ENCODE data around the gene CCT4. TPM values are rescaled to one million over a fixed set of nuclear protein-coding genes. Genes with fewer than 3 reads are reported as not detected.
A peak's percentile ranks its signal among the peaks of the same experiment; 100 is the strongest.
"Not testable (repeated sequence)": the region's sequence is repeated elsewhere in the genome, so short reads cannot be mapped to it uniquely, and the experiment has no call there.

Gene CCT4
- total and polyA plus RNA-seq, 7 experiments from 2014 or later, result 84.2 to 177 (median 103) TPM

GRCh38 chr2:61853847-61854563, 34.5 kb downstream of the CCT4 start, which contains the start of gene FAM161A:
Gene FAM161A, minus strand, starts transcription at chr2:61854060. Its CDS starts 19 bp downstream, at chr2:61854041.
- Histone ChIP-seq H3K36me3 (ENCODE audit: control insufficient read depth in 2 of 3, insufficient read depth in 3 of 3, low read length in 3 of 3) (peaks cover 0 to 6% (median 0%) of the 10 kb centered on the region in 3 experiments), H3K27ac (ENCODE audit: low read depth, low read length) (peak within 1 kb of the TSS; percentile 77), H3K27me3 (ENCODE audit: control insufficient read depth in 2 of 2, insufficient read depth in 2 of 2, low read length in 2 of 2) (no peaks in the 10 kb centered on the region), H3K4me3 (ENCODE audit: low read length) (peak within 1 kb of the TSS; percentile 100), H3K9me3 (ENCODE audit: control insufficient read depth in 2 of 3, low read length in 3 of 3) (no peaks in the 10 kb centered on the region), H3K4me1 (ENCODE audit: control insufficient read depth in 2 of 2, insufficient read depth in 2 of 2, low read length in 2 of 2) (peaks cover 4 to 6% of the 10 kb centered on the region in 2 donors)
- peak within 1 kb of the TSS; percentile 92 to 99 (median 96) for H3K4me3 Mint-ChIP-seq
- POLR2A ChIA-PET, result interaction anchor here (1.0 to 1.8 kb wide), 8 partner anchors 9 to 1735 kb away, joined by 3 to 11 read pairs (median 5); partner anchors contain the start of genes COMMD1, MDH1, WDPCP and XPO1
- peak within 1 kb of the TSS; percentile 90 to 98 (median 95) for H3K27ac Mint-ChIP-seq
- CTCF ChIA-PET, result interaction anchor here (0.9 to 1.1 kb wide), 2 partner anchors 188 to 719 kb away, joined by 3 to 6 read pairs; no protein-coding TSS in a partner anchor
- peaks cover 0 to 2% (median 0%) of the 10 kb centered on the region in 11 donors for H3K9me3 Mint-ChIP-seq
- peaks cover 0 to 3% (median 0%) of the 10 kb centered on the region in 5 donors for H3K36me3 Mint-ChIP-seq
- ATAC-seq (peak; percentile 64), DNase-seq (peak in 5 of 9 donors; percentile 61 to 83 (median 72))
- H3K4me1 Mint-ChIP-seq, result peaks cover 10 to 27% (median 17%) of the 10 kb centered on the region in 7 donors
- H3K27me3 Mint-ChIP-seq, result no peaks in the 10 kb centered on the region
- intact Hi-C loops (cut with micrococcal nuclease), result loop anchor here (1.0 to 10.0 kb wide), 15 partner anchors 34 to 1734 kb away; partner anchors contain the start of genes CCT4 (in 2 of the 2), COMMD1 (in 2 of the 2), MDH1 (in 2 of the 2) and USP34 (in 2 of the 2)

GRCh38 chr2:61853086-61853846, 35.2 kb downstream of the CCT4 start:
- Histone ChIP-seq H3K4me3 (ENCODE audit: low read length) (peak overlapping the region; percentile 100), H3K36me3 (ENCODE audit: control insufficient read depth in 2 of 3, insufficient read depth in 3 of 3, low read length in 3 of 3) (peaks cover 0 to 6% (median 0%) of the 10 kb centered on the region in 3 experiments), H3K27ac (ENCODE audit: low read depth, low read length) (peak overlapping the region; percentile 77), H3K4me1 (ENCODE audit: control insufficient read depth in 2 of 2, insufficient read depth in 2 of 2, low read length in 2 of 2) (peaks cover 4 to 6% of the 10 kb centered on the region in 2 donors), H3K9me3 (ENCODE audit: control insufficient read depth in 2 of 3, low read length in 3 of 3) (no peaks in the 10 kb centered on the region), H3K27me3 (ENCODE audit: control insufficient read depth in 2 of 2, insufficient read depth in 2 of 2, low read length in 2 of 2) (no peaks in the 10 kb centered on the region)
- ChIA-PET CTCF (interaction anchor here (0.9 kb wide), 1 partner anchor 718 kb away, joined by 3 read pairs; no protein-coding TSS in a partner anchor), POLR2A (interaction anchor here (0.6 to 1.7 kb wide), 7 partner anchors 8 to 1736 kb away, joined by 3 to 9 read pairs (median 5); partner anchors contain the start of genes COMMD1, MDH1 and WDPCP)
- DNase-seq (peak in 4 of 9 donors; percentile 0 to 7 (median 4)), ATAC-seq (peak; percentile 26)
- intact Hi-C loops (cut with micrococcal nuclease), result loop anchor here (5.0 to 10.0 kb wide), 4 partner anchors 54 to 1096 kb away; partner anchors contain the start of genes COMMD1 (in 1 of the 2) and PAPOLG (in 1 of the 2)
- H3K27me3 Mint-ChIP-seq, result no peaks in the 10 kb centered on the region
- peaks cover 0 to 2% (median 0%) of the 10 kb centered on the region in 11 donors for H3K9me3 Mint-ChIP-seq
- H3K4me1 Mint-ChIP-seq, result peaks cover 10 to 27% (median 17%) of the 10 kb centered on the region in 7 donors
- H3K4me3 Mint-ChIP-seq, result peak overlapping the region; percentile 92 to 99 (median 96)
- peaks cover 0 to 3% (median 0%) of the 10 kb centered on the region in 5 donors for H3K36me3 Mint-ChIP-seq
- peak overlapping the region; percentile 76 to 96 (median 92) for H3K27ac Mint-ChIP-seq

GRCh38 chr2:61851270-61851669, 37.2 kb downstream of the CCT4 start:
- DNase-seq; H3K36me3 Mint-ChIP-seq; H3K27ac ChIP-seq (ENCODE audit: low read depth, low read length); H3K27ac Mint-ChIP-seq; H3K4me1 ChIP-seq (ENCODE audit: control insufficient read depth in 2 of 2, insufficient read depth in 2 of 2, low read length in 2 of 2); H3K4me3 ChIP-seq (ENCODE audit: low read length); CTCF ChIA-PET; H3K9me3 Mint-ChIP-seq; H3K9me3 ChIP-seq (ENCODE audit: control insufficient read depth in 2 of 3, low read length in 3 of 3); H3K4me3 Mint-ChIP-seq; H3K36me3 ChIP-seq (ENCODE audit: control insufficient read depth in 2 of 3, insufficient read depth in 3 of 3, low read length in 3 of 3); H3K27me3 Mint-ChIP-seq; ATAC-seq; H3K27me3 ChIP-seq (ENCODE audit: control insufficient read depth in 2 of 2, insufficient read depth in 2 of 2, low read length in 2 of 2); POLR2A ChIA-PET: not testable (repeated sequence)
- intact Hi-C loops (cut with micrococcal nuclease), result loop anchor here (5.0 to 10.0 kb wide), 4 partner anchors 56 to 1094 kb away; partner anchors contain the start of genes COMMD1 (in 1 of the 2) and PAPOLG (in 1 of the 2)
- H3K4me1 Mint-ChIP-seq, result peaks cover 10 to 24% (median 17%) of the 10 kb centered on the region in 7 donors

DNA sequence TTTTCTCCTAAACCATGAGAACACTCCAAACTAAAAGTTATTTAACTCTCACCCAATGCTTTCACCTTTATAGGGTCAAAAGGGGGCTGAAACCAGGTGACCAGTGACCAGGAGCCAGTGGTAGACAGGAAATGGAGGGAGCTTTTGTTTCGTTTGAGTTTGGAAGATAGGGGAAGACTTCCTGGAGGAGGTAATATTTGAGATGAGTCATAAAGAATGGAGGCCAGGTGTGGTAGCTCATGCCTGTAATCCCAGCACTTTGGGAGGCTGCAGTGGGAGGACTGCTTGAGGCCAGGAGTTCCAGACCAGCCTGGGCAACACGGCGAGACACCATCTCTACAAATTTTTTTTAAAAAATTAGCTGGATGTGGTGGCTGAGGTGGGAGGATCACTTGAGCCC, 43.1 kb downstream of the CCT4 start:
- Mint-ChIP-seq H3K4me1 (peaks cover 0 to 6% (median 0%) of the 10 kb centered on the region in 7 donors), H3K4me3 (no peak overlapping the region), H3K27ac (no peak overlapping the region), H3K36me3 (peaks cover 0 to 15% (median 6%) of the 10 kb centered on the region in 5 donors), H3K9me3 (no peaks in the 10 kb centered on the region), H3K27me3 (no peaks in the 10 kb centered on the region)
- Histone ChIP-seq H3K27me3 (ENCODE audit: control insufficient read depth in 2 of 2, insufficient read depth in 2 of 2, low read length in 2 of 2) (no peaks in the 10 kb centered on the region), H3K36me3 (ENCODE audit: control insufficient read depth in 2 of 3, insufficient read depth in 3 of 3, low read length in 3 of 3) (no peaks in the 10 kb centered on the region), H3K27ac (ENCODE audit: low read depth, low read length) (no peak overlapping the region), H3K4me3 (ENCODE audit: low read length) (no peak overlapping the region), H3K9me3 (ENCODE audit: control insufficient read depth in 2 of 3, low read length in 3 of 3) (no peaks in the 10 kb centered on the region), H3K4me1 (ENCODE audit: control insufficient read depth in 2 of 2, insufficient read depth in 2 of 2, low read length in 2 of 2) (no peaks in the 10 kb centered on the region)
- DNase-seq (no peak), ATAC-seq (no peak)
- CTCF ChIA-PET, result no interaction called here
- intact Hi-C loops (cut with micrococcal nuclease), result no loop called here
- POLR2A ChIA-PET, result interaction anchor here (0.9 to 1.5 kb wide), 2 partner anchors 9 kb away, joined by 3 to 5 read pairs; partner anchors contain the start of gene FAM161A

DNA sequence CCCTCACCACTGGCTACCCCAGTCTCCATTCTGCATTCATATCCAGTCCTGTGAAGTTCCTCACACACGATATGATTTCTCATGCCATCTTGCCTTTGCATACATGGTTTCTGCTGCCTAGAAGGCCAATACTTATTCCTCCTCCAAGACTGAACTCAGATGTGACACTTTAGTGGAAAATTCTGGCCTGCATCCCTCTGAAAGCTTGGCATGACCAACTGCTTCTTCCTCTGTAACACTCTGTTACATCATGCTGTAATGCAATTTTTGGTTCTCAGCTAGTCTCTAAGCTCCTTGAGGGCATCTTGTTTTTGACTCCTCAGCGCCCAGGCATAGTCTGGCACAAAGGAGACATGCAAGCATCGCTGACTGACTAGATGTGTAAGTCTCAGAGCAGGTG, 47.2 kb downstream of the CCT4 start:
- no peak overlapping the region for H3K4me3 ChIP-seq (ENCODE audit: low read length)
- H3K36me3 Mint-ChIP-seq, result peaks cover 0 to 20% (median 6%) of the 10 kb centered on the region in 5 donors
- H3K36me3 ChIP-seq (ENCODE audit: control insufficient read depth in 2 of 3, insufficient read depth in 3 of 3, low read length in 3 of 3), result no peaks in the 10 kb centered on the region
- no peaks in the 10 kb centered on the region for H3K27me3 Mint-ChIP-seq
- DNase-seq (no peak), ATAC-seq (no peak)
- no peak overlapping the region for H3K27ac ChIP-seq (ENCODE audit: low read depth, low read length)
- H3K4me1 Mint-ChIP-seq, result peaks cover 0 to 6% (median 0%) of the 10 kb centered on the region in 7 donors
- POLR2A ChIA-PET, result interaction anchor here (0.6 kb wide), 1 partner anchor 76 kb away, joined by 5 read pairs; no protein-coding TSS in a partner anchor
- H3K4me1 ChIP-seq (ENCODE audit: control insufficient read depth in 2 of 2, insufficient read depth in 2 of 2, low read length in 2 of 2), result no peaks in the 10 kb centered on the region
- CTCF ChIA-PET, result interaction anchor here (0.6 kb wide), 1 partner anchor 325 kb away, joined by 3 read pairs; no protein-coding TSS in a partner anchor
- H3K4me3 Mint-ChIP-seq, result no peak overlapping the region
- intact Hi-C loops (cut with micrococcal nuclease), result no loop called here
- H3K27ac Mint-ChIP-seq, result peak overlapping the region in 1 of 9 donors; percentile 16
- H3K9me3 ChIP-seq (ENCODE audit: control insufficient read depth in 2 of 3, low read length in 3 of 3), result no peaks in the 10 kb centered on the region
- H3K9me3 Mint-ChIP-seq, result no peaks in the 10 kb centered on the region
- H3K27me3 ChIP-seq (ENCODE audit: control insufficient read depth in 2 of 2, insufficient read depth in 2 of 2, low read length in 2 of 2), result no peaks in the 10 kb centered on the region

DNA sequence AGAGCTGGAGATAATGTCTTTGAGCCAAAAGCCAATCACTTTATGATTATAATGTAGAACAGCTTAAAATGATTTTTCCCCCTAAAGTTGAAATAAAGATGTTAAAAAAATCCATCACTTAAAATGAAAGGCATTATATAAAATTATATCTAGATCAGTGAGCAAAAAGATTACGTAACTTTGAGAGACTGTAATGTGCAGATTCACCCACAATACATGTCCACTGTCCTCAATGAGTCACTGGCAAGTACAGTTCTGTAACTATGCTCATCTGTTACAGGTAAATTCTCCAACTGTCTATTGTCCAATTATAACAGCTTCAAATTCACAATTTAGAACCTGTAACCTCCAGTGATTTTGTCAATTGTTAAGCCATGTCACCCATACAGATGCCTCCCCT, 53.6 kb downstream of the CCT4 start:
- no peaks in the 10 kb centered on the region for H3K9me3 ChIP-seq (ENCODE audit: control insufficient read depth in 2 of 3, low read length in 3 of 3)
- no peak for DNase-seq
- Mint-ChIP-seq H3K27me3 (no peaks in the 10 kb centered on the region), H3K9me3 (peaks cover 0 to 3% (median 0%) of the 10 kb centered on the region in 11 donors), H3K27ac (no peak overlapping the region), H3K4me1 (no peaks in the 10 kb centered on the region), H3K36me3 (peaks cover 3 to 21% (median 6%) of the 10 kb centered on the region in 5 donors), H3K4me3 (no peak overlapping the region)
- no peaks in the 10 kb centered on the region for H3K27me3 ChIP-seq (ENCODE audit: control insufficient read depth in 2 of 2, insufficient read depth in 2 of 2, low read length in 2 of 2)
- intact Hi-C loops (cut with micrococcal nuclease), result no loop called here
- no peaks in the 10 kb centered on the region for H3K4me1 ChIP-seq (ENCODE audit: control insufficient read depth in 2 of 2, insufficient read depth in 2 of 2, low read length in 2 of 2)
- ChIA-PET POLR2A (no interaction called here), CTCF (no interaction called here)
- no peaks in the 10 kb centered on the region for H3K36me3 ChIP-seq (ENCODE audit: control insufficient read depth in 2 of 3, insufficient read depth in 3 of 3, low read length in 3 of 3)
- no peak overlapping the region for H3K27ac ChIP-seq (ENCODE audit: low read depth, low read length)
- H3K4me3 ChIP-seq (ENCODE audit: low read length), result no peak overlapping the region
- ATAC-seq, result no peak

Measured in naive thymus-derived CD4-positive, alpha-beta T cell (primary cell).